ENCODE data around the gene TECPR2.

- TF ChIP-seq CTCF (IDR thresholded peaks at IDR 0.05) (no peak), POLR2A (IDR thresholded peaks at IDR 0.05) (no peak)
Measured at GRCh38 chr14:102464846-102465341, 102.2 kb downstream of the TECPR2 start.

Measured in body of pancreas (tissue), 4 donors.